HCT116 (cell line): ENCODE measurements around the gene TBC1D4.

ENCODE experiments used
- CEBPB ChIP-seq: IDR thresholded peaks from 2 replicates; pipeline ENCODE4 v1.6.1; 2012; ENCODE audit warnings: low read depth
- CTCF ChIP-seq, 3 experiments: fragments of 200-600 bp in 1 of 3; sonication (generic) in 1 of 3; IDR thresholded peaks in 2 of 3; conservative IDR thresholded peaks in 1 of 3; 2 replicates each; pipeline ENCODE4 v1.5.1; 2012 to 2017; ENCODE audit warnings: low read depth in 2 of 3, low read length in 2 of 3, antibody characterized with exemption in 1 of 3, borderline replicate concordance in 1 of 3, control low read depth in 1 of 3, mild to moderate bottlenecking in 1 of 3, mixed read lengths in 1 of 3, mixed run types in 1 of 3, moderate library complexity in 1 of 3; ENCODE audit not compliant: insufficient read depth in 1 of 3
- EGR1 ChIP-seq: IDR thresholded peaks from 2 replicates; pipeline ENCODE4 v1.6.1; 2012; ENCODE audit warnings: low read depth
- EZH2phosphoT487 ChIP-seq: fragments of 200-600 bp; IDR thresholded peaks from 2 replicates; pipeline ENCODE4 v1.6.1; 2018; ENCODE audit warnings: antibody characterized with exemption, borderline replicate concordance
- POLR2A ChIP-seq: IDR thresholded peaks from 2 replicates; pipeline ENCODE4 v1.7.0; 2011; ENCODE audit warnings: borderline replicate concordance; ENCODE audit not compliant: insufficient read depth, insufficient read length; ENCODE audit errors: extremely low read depth
- POLR2AphosphoS5 ChIP-seq: IDR thresholded peaks from 2 replicates; pipeline ENCODE4 v1.6.1; 2011; ENCODE audit warnings: mild to moderate bottlenecking, low read depth, low read length, moderate library complexity
- TCF7L2 ChIP-seq: IDR thresholded peaks from 2 replicates; pipeline ENCODE4 v1.7.0; 2011; ENCODE audit warnings: borderline replicate concordance, inconsistent platforms; ENCODE audit not compliant: insufficient read depth, insufficient read length; ENCODE audit errors: extremely low read depth
- YY1 ChIP-seq: IDR thresholded peaks from 2 replicates; pipeline ENCODE4 v1.6.1; 2011; ENCODE audit warnings: low read length, low read depth, moderate library complexity, mild to moderate bottlenecking; ENCODE audit not compliant: insufficient replicate concordance; ENCODE audit errors: extremely low read depth

- TF ChIP-seq CTCF (IDR thresholded peaks at IDR 0.05 in 2 of 3, conservative IDR thresholded peaks at IDR 0.05 in 1 of 3; ENCODE audit: borderline replicate concordance in 1 of 3, insufficient read depth in 1 of 3, low read depth in 2 of 3, low read length in 2 of 3), result no peak
- no peak for TF ChIP-seq EGR1
- no peak for TF ChIP-seq POLR2A
- no peak for TF ChIP-seq TCF7L2
- TF ChIP-seq CEBPB, result no peak
- TF ChIP-seq POLR2AphosphoS5, result no peak
- no peak for TF ChIP-seq YY1
- no peak for TF ChIP-seq EZH2phosphoT487
These were observed 23.1 kb downstream of the TBC1D4 start for GRCh38 chr13:75458696-75459422.
